Transverse colon (tissue), 4 donors: ENCODE data around the gene BICRA. TPM values are rescaled to one million over a fixed set of nuclear protein-coding genes. Genes with fewer than 3 reads are reported as not detected.

ENCODE experiments used
- DNase-seq: peaks from one replicate; pipeline ENCODE4 v3.0.0-alpha.2; 2019
- H3K27ac ChIP-seq, 4 donors: fragments of 200-600 bp; sonication (generic); 2 replicates each; pipeline ENCODE4 v1.5.1; 2016 to 2018; ENCODE audit warnings: inconsistent platforms in 4 of 4
- H3K27me3 ChIP-seq: fragments of 200-600 bp; sonication (generic); 2 replicates; pipeline ENCODE4 v1.5.1; 2017; ENCODE audit warnings: inconsistent platforms
- H3K36me3 ChIP-seq, 4 donors: fragments of 200-600 bp; sonication (generic); 2 replicates each; pipeline ENCODE4 v1.5.1; 2017 to 2019; ENCODE audit warnings: inconsistent platforms in 4 of 4
- H3K4me1 ChIP-seq, 4 donors: fragments of 200-600 bp; sonication (generic); 2 replicates each; pipeline ENCODE4 v1.5.1; 2017 to 2020; ENCODE audit warnings: inconsistent platforms in 4 of 4
- H3K4me3 ChIP-seq, 4 donors: fragments of 200-600 bp; sonication (generic); 1 replicate in 1 of 4; 2 replicates in 3 of 4; pipeline versions ENCODE4 v1.5.1 to v1.6.1; 2017 to 2019; ENCODE audit warnings: inconsistent platforms in 4 of 4
- H3K9me3 ChIP-seq, 2 donors: fragments of 200-600 bp; sonication (generic); 2 replicates each; pipeline ENCODE4 v1.5.1; 2017 to 2019; ENCODE audit warnings: inconsistent platforms in 2 of 2
- CTCF ChIP-seq, 5 experiments: fragments of 200-600 bp in 3 of 5; fragments of 450-650 bp in 2 of 5; sonication (generic) in 3 of 5; IDR thresholded peaks; 1 replicate in 2 of 5; 2 replicates in 3 of 5; pipeline ENCODE4 v1.5.1; 2016 to 2017; ENCODE audit warnings: antibody characterized with exemption in 5 of 5, inconsistent platforms in 3 of 5, mild to moderate bottlenecking in 2 of 5, moderate library complexity in 1 of 5
- EP300 ChIP-seq: sonication (generic); formaldehyde crosslinking; IDR thresholded peaks from one replicate; pipeline ENCODE4 v1.6.1; 2017; ENCODE audit warnings: antibody characterized with exemption, low read depth
- POLR2A ChIP-seq: fragments of 450-650 bp; IDR thresholded peaks from one replicate; pipeline ENCODE4 v1.6.1; 2016; ENCODE audit warnings: antibody characterized with exemption, mild to moderate bottlenecking, moderate library complexity
- POLR2AphosphoS5 ChIP-seq, 3 donors: sonication (generic); formaldehyde crosslinking; IDR thresholded peaks; one replicate each; pipeline ENCODE4 v1.6.1; 2016; ENCODE audit warnings: antibody characterized with exemption in 3 of 3
- WGBS, 2 donors: methylation state at CpG; one replicate each; pipeline ENCODE4 v1.1.5; 2018; ENCODE audit warnings: low coverage in 1 of 2; 5-methylcytosine and 5-hydroxymethylcytosine counted together
- in situ Hi-C, 4 donors: fragments of 200-750 bp; cut with MboI; loops; one replicate each; pipeline versions ENCODE4 v1.15.0 to v1.15.1; 2017; ENCODE audit warnings: low sequenced_read_pairs in 3 of 4, low pct_ligation_motif_present in 1 of 4, low pct_unique_long_range_greater_than_20kb in 1 of 4
- intact Hi-C: fragments of 100-400 bp; cut with DNase I; formaldehyde crosslinking; loops from one replicate; pipeline ENCODE4 v1.15.1; 2023; ENCODE audit warnings: low total_unique reads
- total RNA-seq, 4 donors: library from RNA; depleted of rRNA; stranded (reverse); fragments of >200 nt; gene quantifications; one replicate each; pipeline ENCODE4 v1.1.0, GENCODE V29; 2016

The BICRA gene
- total RNA-seq, 4 donors from 2014 or later, result 11.6 to 30.3 (median 13.2) TPM

GRCh38 chr19:47643281-47643680, 34.3 kb downstream of the BICRA start:
- no peaks in the 10 kb centered on the region for H3K36me3 ChIP-seq

GRCh38 chr19:47644199-47644598, 35.3 kb downstream of the BICRA start:
- H3K27me3 ChIP-seq, result no peaks in the 10 kb centered on the region
- intact Hi-C loops (no loop called here), in situ Hi-C loops (no loop called here)
- no peaks in the 10 kb centered on the region for H3K9me3 ChIP-seq
- H3K4me3 ChIP-seq, result no peak overlapping the region
- no peak for DNase-seq
- H3K4me1 ChIP-seq, result peaks cover 10 to 57% (median 28%) of the 10 kb centered on the region in 4 donors
- H3K36me3 ChIP-seq, result no peaks in the 10 kb centered on the region
- WGBS, 2 donors, result 88 to 95% methylated on average over 1 of the region's 1 CpG
- TF ChIP-seq POLR2AphosphoS5 (IDR thresholded peaks at IDR 0.05), result no peak
- peak overlapping the region in 2 of 4 donors; percentile 73 to 75 for H3K27ac ChIP-seq

More at GRCh38 chr19:47643281-47643680, 34.3 kb downstream of the BICRA start:
- DNase-seq, result no peak
- in situ Hi-C loops, result no loop called here
- Histone ChIP-seq H3K27ac (peak overlapping the region in 2 of 4 donors; percentile 16 to 21), H3K9me3 (no peaks in the 10 kb centered on the region), H3K27me3 (no peaks in the 10 kb centered on the region), H3K4me1 (peaks cover 10 to 52% (median 25%) of the 10 kb centered on the region in 4 donors), H3K4me3 (no peak overlapping the region)
- intact Hi-C loops, result no loop called here
- WGBS, 2 donors, result 98% methylated on average over 5 of the region's 5 CpGs; no CpG with 5 or more reads in 1 of the 2 donors
- TF ChIP-seq POLR2A, result no peak
- TF ChIP-seq CTCF (IDR thresholded peaks at IDR 0.05), result no peak
- no peak for TF ChIP-seq POLR2AphosphoS5 (IDR thresholded peaks at IDR 0.05)
- TF ChIP-seq EP300, result no peak

GRCh38 chr19:47644743-47645482, 36.0 kb downstream of the BICRA start:
- Histone ChIP-seq H3K4me1 (peaks cover 10 to 64% (median 28%) of the 10 kb centered on the region in 4 donors), H3K36me3 (no peaks in the 10 kb centered on the region), H3K4me3 (no peak overlapping the region), H3K27ac (peak overlapping the region; percentile 40 to 75 (median 68)), H3K27me3 (no peaks in the 10 kb centered on the region), H3K9me3 (no peaks in the 10 kb centered on the region)
- TF ChIP-seq POLR2A (no peak), POLR2AphosphoS5 (IDR thresholded peaks at IDR 0.05) (no peak), EP300 (no peak), CTCF (IDR thresholded peaks at IDR 0.05) (no peak)
- intact Hi-C loops (no loop called here), in situ Hi-C loops (no loop called here)
- 65 to 75% methylated on average over 7 to 18 of the region's 18 CpGs for WGBS, 2 donors
- DNase-seq, result no peak

GRCh38 chr19:47646924-47647323, 38.0 kb downstream of the BICRA start:
- TF ChIP-seq POLR2A (no peak), EP300 (no peak), POLR2AphosphoS5 (IDR thresholded peaks at IDR 0.05) (no peak), CTCF (IDR thresholded peaks at IDR 0.05) (no peak)

More at GRCh38 chr19:47646924-47647323, 38.0 kb downstream of the BICRA start:
- H3K4me3 ChIP-seq, result no peak overlapping the region
- intact Hi-C loops, result no loop called here
- no peaks in the 10 kb centered on the region for H3K27me3 ChIP-seq
- peaks cover 10 to 66% (median 28%) of the 10 kb centered on the region in 4 donors for H3K4me1 ChIP-seq
- no peak for DNase-seq
- H3K9me3 ChIP-seq, result no peaks in the 10 kb centered on the region
- 90 to 92% methylated on average over 7 of the region's 7 CpGs for WGBS, 2 donors
- peak overlapping the region; percentile 69 to 79 (median 74) for H3K27ac ChIP-seq
- in situ Hi-C loops, result no loop called here
- no peaks in the 10 kb centered on the region for H3K36me3 ChIP-seq
